GM20431 (cell line): ENCODE data around the gene UBL5.

Source experiments
- in situ Hi-C: fragments of 300-500 bp; cut with MseI, MboI; formaldehyde crosslinking; loops from one replicate; pipeline ENCODE4 v1.15.0; 2020; ENCODE audit warnings: low sequenced_read_pairs; ENCODE audit not compliant: unreplicated experiment

The UBL5 gene

DNA sequence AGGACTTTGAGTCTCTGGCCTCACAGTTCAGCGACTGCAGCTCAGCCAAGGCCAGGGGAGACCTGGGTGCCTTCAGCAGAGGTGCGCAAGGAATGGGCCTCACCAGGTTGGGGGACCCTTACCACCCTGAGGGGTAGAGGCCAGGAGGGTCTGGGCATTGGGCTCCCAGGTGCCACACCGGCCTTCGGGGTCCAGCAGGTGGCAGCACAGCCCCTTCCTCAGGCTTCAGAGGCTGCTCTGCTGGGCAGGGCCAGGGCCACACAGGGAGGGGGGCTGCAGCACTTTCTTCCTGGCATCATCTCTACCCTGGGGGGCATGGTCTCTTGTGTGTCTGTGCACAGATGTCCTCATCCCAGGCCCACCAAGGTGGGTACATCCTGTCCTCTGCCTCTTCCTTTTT is 20.3 kb downstream of the UBL5 start:
- in situ Hi-C loops: no loop called here

DNA sequence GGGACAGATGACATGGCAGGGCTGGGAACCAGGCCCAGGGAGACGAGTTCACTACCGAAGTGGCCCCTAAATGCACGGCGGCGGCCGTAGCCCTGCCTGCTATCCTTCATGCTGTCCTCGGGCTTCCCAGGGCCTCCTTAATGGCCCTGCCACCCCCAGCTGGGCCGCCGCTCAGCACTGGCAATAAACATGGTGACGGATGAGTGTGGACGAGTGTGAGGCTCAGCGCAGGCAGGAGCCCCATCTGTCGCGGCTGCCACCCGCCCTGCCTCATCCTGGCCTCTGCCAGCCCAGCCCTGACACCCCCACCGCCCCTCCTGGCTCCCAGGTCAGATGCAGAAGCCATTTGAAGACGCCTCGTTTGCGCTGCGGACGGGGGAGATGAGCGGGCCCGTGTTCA is 21.0 kb downstream of the UBL5 start:
- in situ Hi-C loops: no loop called here

DNA sequence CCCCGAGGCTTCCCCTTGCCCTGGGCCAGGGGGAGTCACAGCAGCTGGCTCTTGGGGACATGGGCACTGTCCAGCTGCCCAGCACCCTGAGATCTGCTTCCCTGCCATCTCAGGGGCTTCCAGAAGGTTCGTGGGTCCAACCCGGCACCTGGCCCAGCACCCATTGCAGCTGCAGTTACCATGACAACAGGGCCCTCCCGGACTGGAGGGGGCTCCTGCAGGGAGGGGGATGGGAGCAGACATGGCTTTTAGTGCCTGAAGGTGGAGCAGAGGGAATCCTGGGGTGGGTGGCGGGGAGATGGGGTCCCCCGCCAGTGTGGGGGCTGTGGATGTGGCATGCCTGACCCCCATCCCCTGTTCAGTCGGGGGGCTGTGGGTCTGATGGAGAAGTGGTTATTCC is 22.1 kb downstream of the UBL5 start:
- in situ Hi-C loops: no loop called here

DNA sequence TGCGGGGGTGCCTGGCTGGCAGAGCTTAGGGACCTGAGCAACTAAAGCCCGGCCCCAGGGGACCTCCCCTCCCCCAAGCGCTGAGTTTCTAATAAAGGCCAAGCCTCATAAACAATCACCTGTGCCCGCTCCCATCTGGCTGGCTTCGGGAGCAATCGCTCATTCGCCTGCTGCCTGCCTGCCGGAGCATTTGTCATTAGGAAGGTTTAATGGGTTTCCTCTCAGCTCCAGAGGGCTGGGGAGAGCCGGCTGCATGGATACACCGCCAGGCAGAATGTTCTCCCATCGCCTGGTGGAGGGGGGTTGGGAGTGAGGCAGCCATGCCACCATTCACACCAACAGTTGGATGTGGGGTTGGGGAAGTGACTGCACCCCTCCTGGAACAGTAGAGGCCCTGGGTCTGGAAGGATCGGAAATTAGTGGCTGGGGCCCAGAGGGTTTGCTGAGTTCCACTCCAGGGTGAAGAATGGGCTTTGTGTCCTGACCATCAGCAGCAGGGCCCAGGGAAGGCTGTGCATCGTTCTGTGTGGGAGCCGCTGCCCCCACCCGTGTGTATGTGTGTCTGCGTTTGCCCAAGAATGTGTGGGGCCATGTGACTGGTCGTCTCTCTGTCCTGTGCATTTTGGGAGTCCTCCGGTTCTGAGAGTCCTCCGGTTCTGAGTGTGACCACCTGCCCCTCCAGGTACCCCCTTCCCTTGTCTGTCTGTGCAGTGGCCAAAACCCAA is 22.7 kb downstream of the UBL5 start:
- in situ Hi-C loops: no loop called here

DNA sequence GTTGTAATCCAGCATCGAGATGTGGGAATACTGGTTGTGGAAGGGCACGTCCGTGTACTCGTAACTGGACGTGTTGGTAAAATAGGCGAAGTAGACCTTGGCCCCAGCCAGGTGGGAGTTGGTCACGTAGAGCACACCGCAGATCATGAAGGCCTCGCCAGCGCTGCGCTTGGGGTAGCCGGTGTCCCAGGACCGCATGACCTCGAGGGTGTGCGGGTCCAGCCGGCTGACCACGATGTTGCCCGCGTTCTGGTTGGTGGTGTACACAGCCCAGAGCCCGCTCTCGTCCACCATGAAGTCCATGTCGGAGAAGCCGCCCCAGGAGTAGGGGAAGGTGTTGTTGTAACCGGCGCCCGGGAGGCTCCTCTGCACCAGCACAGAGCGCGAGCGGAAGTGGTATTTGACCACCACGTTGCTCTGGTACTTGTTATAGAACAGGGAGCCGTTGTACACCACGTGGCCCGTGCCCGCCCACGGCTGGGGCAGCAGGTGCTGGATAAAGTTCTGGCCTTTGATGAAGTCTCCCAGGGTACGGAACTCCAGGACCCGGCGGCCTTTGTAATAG is 26.6 kb downstream of the UBL5 start:
- in situ Hi-C loops: no loop called here

DNA sequence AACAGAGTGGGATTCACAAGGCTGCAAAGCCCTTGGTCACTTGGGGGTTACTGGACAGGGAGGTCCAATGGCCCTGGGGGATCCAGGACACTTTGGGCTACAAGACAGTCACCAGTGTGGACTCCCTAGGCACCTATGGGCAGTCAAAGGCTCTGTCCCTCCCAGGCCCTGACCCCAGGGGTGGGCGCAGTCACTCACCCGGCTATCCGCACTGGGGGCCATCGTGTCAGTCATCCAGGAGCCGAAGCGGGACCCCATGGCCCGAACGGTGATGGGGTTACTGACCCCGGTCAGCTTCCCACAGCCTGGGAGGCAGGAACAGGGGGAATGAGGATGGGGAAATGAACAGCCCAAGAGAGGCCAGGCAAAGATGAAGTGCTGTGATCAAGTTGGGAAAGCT is 28.9 kb downstream of the UBL5 start:
- in situ Hi-C loops: no loop called here

DNA sequence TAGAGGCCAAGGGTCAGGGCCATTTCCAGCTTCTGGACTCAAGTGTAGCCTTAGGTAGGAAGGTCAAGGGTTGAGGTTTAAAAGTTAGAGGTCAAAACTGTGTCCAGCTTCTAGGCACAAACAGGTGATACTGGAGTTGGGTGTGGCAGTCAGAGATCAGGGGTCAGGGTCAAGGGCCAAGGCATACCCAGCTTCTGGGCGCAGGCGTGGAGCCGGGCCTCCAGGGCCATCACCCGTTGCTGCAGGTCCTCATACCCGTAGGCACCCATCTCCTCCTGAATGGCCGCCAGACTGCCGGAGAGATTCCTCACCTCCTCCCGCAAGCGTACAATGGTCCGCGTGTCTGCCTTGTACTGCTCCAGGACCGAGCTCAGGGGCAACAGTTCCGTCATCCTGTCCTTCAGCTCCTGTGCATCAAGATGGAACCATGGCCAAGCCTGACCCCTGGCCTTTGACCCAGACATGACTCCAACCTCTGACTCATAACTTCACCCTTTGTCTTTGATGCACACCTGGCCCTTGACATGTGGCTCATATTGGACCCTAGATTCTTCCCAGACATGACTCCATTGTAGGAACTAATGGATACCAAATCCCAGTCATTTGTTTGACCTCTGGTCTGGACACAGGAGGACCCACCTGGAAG is 29.5 kb downstream of the UBL5 start:
- in situ Hi-C loops: no loop called here

DNA sequence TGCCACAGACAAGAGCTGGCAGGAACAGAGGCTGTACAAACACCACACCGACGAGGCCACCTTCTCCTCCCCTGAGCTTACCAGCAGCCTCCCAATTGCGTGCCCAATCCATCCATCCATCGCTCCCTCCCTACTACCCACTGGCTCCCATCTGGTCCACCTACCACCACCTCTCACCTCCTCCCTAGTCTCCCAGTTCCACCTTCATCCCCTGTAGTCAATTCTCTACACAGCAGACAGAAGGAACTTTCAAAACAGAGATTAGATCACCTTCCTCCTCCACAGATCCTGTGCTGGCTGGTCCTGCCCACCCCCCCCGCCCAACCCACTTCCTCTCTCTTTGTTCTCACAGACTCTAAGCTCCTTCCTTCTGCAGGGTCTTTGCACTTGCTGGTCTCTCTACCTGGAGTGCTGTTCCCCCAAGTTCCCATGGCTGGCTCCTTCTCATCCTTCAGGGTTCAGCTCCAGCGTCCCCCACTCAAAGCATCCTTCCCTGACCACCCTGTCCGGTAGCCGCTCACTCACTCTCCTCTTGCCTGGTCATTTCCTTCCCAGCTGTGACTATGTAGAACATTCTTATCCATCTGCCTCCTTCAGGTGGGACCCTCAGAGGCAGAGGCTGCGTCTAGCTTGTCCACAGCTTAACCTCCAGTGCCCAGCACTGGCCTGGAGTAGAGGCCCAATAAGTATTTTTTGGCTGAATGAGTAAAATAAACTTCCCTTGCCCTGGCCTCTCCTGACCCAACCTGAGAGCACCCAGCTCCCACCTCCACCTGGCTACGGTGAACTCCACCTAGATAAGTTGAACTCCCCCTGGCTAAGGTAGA is 30.4 kb downstream of the UBL5 start:
- in situ Hi-C loops: no loop called here

DNA sequence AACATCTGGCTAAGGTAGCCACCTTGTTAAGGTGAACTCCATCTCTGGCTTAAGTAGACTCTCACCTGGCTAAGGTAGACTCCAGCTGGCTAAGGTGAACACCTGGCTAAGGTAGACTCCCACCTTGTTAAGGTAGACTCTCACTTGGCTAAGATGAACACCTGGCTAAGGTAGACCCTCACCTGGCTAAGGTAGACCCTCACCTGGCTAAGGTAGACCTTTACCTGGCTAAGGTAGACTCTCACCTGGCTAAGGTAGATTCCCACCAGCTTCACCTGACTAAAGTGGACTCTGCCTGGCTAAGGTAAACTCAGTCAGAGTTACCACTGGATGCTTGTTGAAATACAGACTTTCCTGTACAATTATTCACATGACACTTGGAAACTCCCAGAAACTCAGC is 31.0 kb downstream of the UBL5 start:
- in situ Hi-C loops: no loop called here

DNA sequence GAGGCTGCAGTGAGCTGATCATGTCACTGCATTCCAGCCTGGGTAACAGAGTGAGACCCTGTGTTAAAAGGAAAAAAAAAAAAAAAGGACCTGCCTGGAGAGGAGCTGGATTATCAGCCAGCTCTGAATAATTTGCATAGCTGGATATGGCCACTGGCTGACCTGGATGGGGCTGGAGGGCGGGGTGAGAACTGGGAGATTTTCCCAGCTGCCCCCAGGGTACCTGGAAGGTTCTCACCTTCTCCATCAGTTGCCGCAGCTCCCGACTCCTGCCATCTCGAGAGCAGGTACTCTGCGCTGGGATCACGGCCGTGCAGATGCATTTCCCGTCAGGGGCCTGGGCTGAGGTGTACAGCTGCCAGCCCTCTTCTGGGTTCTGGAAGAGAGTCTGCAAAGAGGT is 32.7 kb downstream of the UBL5 start:
- in situ Hi-C loops: no loop called here

DNA sequence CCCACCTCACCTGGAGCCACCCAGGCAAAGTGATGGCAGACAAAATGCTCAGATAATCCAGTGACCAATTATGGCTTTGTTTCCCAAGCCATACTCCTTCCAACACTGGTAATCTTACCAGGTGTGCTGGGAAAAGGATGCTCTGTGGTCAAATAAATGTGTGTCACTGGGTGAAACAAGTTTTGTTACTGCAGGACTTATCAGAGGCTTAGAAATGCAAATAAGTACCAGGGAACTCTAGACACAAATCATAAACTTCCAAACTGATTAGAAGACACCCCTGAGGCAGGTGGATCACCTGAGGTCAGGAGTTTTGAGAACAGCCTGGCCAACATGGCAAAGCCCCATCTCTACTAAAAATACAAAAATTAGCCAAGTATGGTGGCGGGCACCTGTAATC is 33.8 kb downstream of the UBL5 start:
- in situ Hi-C loops: no loop called here

DNA sequence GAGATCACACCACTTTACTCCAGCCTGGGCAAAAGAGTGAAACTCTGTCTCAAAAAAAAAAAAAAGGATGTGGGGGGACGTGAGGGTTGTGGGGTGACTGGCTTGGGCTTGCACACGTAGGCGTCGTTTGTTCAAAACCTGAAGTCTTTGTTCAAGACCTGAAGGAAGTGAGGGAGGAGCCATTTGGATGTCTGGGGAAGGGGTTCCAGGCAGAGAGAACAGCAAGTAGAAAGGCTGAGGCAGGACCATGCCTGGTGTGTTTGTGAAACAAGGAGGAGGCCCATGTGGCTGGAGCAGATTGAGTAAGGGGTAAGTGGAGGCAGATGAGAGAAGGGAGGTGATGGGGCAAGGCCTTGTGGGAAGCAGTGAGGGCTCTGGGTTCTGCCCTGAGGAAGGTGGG is 35.2 kb downstream of the UBL5 start:
- in situ Hi-C loops: no loop called here

DNA sequence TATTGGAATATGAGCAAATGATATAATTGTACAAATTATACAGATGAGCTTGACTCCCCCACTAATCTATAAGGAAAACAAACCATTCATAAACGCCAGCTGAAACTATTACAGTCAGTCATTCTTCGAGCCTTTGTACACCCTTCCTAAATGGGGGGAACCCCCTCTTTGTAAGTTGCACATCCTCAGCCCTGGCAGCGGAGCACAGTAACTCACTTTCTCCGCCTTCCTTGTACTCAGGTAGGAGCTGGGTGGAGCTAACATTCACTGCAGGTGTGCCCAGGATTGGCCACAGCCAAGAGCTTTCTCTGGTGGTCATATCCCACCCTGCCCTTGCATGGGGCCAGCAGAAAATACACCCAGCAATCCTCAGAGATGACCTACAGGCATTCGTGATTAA is 36.0 kb downstream of the UBL5 start:
- in situ Hi-C loops: no loop called here

DNA sequence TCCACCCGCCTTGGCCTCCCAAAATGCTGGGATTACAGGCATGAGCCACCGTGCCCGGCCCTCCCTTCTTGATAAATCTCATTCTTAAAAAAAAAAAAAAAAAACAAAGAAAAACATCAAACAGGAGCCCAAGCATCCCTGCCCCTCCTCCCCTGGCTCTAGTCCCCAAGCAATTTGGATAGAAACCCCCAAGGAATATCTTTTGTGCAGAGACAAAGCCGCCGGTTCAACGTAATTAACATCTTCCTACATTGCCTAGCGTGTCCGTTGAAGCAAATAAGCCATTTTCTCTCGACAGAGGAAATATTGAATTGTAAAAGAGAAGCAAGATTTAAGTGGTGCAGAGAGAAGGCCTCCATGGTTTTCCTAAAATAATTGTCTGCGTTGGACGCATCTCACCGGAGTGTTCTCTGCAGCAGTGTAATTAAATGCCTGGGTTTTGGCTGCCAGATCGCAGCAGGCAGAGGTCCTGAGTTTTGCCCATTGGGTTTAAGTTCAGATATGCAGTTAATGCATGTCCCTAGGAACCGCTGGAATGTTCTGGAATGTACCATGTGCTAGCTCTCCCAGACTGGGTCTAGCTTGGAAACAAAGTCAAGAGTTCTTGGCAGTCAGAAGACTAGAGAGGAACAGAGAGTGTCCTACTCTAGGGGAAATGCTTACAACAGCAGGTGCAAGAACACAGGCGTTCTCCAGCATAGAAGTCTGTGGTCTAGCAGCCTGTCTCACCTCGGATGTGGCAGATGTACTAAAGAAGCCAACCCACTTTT is 38.2 kb downstream of the UBL5 start:
- in situ Hi-C loops: no loop called here

DNA sequence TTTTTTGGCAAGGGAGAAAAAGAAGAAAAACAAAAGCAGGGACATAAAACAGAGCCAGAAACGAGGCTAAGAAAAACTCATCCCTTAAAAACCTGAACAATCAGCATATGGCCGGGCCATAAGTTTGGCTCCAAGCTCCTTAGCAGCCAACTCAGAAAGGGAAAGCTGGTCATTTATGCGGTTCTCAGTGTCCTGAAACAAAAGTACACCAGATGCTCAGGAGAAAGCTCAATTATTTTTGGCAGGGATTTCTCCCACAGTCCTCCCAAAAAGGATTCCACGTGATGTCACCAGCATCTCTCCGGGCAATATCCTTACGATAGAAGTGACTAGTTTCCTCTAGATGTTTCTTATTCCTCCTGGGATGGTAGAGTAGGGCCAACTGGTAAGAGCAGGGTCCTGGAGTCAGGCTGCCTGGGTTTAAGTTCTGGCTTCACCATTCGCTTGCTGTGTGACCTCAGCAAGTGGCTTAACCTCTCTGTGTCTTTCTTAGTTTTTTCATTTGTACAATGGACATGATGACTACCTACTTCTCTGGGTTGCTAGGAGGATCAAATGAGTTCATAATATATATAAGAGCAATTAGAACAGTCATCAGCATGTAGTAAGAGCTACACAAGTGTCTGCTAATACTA is 41.4 kb downstream of the UBL5 start:
- in situ Hi-C loops: no loop called here

DNA sequence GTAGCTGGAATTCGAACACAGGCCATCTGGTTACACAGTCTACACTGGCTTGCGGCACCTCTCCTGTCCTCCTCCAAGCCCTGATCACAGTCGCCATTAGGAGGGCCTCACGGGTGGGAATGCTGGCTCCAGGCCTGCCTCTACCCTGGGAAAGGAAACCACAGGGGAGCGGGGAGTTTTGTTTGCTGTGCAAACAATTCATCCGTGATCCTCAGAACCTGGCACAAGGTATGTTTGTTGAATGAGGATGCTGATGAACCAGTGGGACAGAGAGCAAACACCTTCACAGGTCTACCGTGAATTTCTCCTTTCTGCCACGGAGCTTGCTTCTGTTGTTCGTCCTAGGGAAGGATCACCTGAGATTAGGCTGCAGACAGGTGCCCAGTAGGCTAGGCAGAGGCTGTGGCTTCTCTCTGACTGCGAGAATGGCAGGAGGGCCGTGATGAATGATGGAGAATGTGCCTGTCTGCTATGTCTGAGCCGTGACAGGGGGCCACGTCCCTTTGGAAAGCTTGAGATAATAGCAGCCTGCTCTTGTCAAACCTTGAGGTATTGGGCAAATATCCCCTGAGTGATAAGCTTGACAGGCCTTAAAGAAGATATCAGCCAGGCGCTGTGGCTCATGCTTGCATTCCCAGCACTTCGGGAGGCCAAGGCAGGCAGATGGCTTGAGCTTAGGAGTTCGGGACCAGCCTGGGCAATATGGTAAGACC is 44.1 kb downstream of the UBL5 start:
- in situ Hi-C loops: no loop called here

DNA sequence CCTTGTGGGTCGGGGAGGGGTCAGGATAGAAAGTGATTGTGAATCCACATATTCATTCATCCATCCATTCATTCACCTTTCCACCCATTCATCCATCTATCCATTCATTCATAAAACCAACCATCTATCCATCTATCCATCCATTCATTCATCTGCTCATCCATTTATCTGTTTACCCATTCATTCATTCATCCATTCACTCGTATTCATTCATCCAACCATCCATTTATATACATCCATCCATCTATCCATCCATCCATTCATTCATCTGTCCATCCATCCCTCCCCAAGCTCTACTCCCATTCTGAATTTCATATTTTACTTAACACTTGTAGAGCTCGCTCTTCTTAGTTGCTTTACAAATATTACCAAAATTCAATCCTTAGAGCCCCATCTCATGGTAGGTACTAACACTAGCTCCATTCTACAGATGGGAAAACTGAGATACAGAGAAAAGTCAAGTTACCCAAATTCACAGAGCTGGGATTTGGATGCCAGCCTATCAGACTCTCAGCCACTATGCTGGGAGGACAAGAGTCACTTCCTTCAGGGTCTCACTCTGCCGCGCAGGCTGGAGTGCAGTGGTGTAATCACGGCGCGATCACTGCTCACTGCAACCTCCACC is 45.0 kb downstream of the UBL5 start:
- in situ Hi-C loops: no loop called here

DNA sequence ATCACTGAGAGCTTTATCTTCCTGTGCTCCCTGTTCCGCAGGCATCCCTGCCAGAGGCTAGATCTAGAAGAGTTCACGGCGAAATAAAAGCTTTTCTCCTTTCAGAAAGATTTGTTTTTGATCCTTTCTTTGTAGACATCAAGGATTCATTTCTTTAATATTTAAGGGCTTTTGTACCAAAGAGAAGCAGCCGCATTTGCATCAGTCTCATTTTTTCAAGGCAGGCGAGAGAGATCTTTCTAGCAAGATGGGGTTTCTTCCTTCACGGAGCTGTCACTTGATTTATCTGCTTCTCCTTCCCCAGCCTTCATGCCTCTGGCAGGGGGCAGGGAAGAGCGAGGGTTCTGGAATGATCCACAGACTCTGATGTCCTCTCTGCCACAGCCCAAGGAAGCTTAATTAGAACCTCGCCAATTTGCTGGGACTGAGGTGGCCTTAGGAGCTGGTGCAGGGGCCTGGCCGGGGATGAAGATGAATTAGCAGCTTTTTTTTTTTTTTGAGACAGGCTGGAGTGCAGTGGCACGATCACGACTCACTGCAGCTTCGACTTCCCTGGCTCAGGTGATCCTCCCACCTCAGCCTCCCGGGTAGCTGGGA is 47.4 kb downstream of the UBL5 start:
- in situ Hi-C loops: no loop called here
